CD4-positive, alpha-beta T cell treated with Interleukin-21 for 1 hour (primary cell): ENCODE data around the gene CLEC1A.
A peak's percentile ranks its signal among the peaks of the same experiment; 100 is the strongest.

Experiments
- DNase-seq: peaks from one replicate; pipeline ENCODE4 v3.0.0-alpha.2; 2020

Gene CLEC1A

DNA sequence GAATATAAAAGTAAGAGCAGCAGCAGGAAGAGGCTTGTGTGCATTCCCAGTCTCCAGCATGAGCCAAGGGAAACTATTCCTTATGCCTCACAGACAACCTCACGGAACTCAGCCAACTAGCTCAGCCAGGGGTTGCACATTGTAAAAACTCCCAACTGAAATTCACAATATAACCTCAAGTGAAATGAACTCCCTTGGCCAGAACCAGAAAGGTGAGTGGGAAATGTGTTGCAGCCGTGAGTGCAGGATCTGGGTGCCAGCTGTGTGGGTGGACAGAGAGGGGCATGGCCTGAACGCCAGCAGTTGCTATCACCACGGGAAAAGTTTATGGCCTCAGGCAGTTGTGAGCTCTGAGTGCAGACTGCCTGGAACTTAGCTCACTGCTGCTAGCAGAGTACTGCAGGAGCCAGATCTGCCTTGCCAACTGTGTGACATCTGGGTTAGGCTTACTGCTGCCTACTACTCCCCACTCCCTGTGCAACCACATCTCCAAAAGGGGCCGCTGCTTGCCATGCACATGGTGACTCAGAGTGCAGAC, 2.3 kb upstream of the CLEC1A start:
- DNase-seq: no peak

DNA sequence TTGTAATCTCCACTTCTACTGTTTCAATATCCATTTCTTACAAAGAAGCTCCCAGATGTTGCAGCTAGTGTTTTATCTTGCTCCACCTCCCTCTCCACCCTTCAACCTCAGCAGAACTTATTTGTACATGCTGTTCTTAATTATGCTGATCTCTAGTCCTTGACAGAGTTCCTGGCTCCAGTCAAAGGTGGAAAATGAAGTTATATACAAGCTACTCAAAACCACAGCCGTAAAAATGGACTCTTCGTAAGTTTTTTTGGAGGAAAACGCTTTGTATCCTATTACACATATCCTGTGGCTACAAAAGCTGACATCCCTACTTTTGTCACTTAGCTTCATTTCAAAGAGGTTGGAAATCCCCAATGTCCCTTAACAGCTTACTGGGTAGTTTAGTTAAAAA, 1.3 kb downstream of the CLEC1A start:
- no peak for DNase-seq

DNA sequence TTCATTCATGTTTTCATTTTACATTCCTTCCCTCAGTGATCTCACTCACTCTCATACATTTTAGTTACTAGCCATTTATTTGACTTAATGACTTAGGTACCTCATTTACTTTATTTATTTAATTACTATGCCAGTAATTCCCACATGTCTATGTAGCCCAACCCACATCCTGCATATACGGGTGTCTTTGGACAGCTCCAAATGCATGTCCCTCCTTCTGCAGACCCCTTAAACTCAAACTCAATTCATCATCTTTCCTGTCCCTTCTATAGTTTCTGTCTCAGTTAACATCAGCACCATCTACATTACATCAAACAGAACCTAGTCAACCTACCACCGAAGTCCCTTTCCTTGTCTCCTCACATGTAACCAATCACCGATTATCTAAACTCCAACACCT, 2.8 kb downstream of the CLEC1A start:
- no peak for DNase-seq

DNA sequence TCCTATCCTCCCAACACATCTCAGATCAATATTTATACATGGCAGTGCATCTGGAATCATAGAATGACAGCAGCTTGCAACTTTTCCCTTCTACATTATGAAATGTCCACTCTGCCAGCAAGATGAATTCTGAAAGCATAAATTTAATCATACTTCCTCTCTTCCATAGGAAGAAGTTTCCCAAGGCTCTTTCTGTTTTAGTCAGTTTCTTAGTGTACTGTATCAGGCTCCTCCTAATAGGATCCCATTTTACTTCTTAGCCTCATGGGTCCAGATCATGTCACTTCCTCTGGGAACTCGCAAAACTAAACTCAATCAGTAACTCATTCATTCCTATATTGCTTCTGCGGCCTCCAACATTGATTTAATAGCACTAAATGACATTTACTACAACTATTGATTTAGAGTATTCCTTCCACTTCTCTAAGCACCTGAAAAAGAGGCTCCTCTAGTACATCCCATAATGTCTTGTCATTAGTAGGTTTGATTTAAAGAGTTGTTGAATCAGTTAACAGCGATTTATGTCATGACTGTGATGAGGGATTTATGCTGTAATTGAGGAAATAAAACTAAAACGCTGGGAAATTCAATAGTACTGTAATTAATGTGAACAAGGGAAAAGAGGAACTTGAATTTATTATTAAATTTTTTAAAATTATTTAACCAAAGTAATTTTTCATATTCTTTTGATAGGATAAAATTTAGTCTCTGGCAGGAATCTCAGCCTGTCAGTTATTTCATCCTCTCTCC, 4.0 kb downstream of the CLEC1A start:
- DNase-seq: no peak

DNA sequence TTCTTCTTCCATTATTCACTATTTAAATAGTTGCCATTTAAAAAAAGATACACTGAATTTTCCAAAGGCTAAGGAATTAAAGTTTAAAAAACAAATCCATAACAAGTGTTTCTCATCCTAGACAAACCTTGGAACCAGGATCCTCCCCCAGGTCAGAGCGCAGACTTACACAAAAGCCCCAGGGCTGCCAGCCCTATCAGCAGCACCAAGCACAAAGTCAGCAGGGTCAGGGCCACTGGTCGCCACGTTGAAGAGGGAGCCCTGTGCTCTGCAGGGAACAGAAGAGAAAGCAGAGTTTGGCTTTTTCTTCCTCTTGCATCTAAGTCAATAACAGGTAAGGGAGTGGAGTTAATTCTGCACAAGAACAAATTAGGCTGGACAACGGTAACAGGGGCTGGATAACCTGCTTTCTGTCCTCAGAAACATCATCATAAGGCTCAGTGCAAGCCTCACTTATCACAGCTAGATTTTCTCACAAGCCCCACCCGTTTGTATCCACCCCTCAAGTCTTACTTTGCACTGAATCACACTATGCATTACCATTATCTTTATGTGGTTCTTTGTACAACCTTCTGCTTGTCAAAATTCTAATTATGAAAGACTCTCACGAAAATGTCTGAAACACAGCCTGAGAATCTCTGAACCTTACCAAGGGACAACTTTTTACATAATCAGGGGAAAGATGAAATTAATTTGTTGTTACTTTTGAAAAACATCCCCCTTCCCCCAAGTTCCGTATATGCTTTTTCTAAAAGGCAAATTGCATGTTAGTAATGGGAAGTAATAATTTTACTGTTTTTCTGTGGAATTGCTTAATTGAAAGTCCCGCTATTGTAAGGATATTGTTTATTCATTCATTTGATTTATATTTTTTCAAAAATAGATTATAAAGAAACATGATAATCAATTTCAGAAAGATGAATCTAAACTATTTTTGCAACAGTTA, 9.6 kb downstream of the CLEC1A start:
- DNase-seq: no peak

DNA sequence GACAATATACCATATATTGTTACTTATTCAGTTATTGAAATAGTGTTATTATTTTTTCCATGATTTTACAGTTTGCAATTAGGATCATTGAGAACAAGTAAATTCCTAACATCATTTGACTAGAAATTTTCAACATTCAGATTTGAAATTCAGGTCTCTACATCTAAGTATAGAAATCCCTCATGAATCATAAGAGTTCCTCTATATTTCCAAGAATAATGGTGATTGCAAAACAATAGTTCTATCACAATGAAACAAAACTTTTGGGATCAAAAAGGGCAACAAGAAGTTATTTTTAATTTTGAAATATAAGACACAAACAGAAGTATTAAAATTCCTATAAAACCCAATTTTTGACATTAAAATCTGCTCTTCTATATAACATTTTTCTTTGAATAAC, 10.8 kb downstream of the CLEC1A start:
- no peak for DNase-seq

DNA sequence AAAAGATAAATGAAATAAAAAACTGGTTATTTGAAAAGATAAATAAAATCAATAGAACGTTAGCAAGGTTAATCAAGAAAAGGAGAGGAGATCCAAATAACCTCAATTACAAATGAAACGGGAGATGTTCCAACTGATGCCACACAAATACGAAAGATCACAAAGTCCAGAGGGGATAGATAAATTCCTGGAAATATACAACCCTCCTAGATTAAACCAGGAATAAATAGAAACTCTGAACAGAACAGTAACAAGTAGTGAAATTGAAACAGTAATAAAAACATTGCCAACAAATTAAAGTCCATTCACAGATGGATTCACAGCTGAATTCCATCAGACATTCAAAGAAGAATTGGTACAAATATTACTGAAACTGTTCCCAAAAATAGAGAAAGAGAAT, 12.4 kb downstream of the CLEC1A start:
- no peak for DNase-seq

DNA sequence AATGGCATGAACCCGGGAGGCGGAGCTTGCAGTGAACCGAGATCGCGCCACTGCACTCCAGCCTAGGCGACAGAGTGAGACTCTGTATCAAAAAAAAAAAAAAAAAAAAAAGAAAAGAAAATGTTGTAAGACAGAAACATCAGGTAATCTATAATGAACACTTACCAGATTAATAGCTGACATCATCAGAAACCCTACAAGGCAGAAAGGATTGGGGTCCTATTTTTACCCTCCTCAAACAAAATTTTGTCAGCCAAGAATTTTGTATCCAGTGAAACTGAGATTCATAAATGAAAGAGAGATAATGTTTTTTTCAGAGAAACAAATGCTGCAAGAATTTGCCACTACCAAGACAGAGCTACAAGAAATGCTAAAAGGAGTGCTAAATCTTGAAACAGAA, 14.1 kb downstream of the CLEC1A start:
- DNase-seq: no peak

DNA sequence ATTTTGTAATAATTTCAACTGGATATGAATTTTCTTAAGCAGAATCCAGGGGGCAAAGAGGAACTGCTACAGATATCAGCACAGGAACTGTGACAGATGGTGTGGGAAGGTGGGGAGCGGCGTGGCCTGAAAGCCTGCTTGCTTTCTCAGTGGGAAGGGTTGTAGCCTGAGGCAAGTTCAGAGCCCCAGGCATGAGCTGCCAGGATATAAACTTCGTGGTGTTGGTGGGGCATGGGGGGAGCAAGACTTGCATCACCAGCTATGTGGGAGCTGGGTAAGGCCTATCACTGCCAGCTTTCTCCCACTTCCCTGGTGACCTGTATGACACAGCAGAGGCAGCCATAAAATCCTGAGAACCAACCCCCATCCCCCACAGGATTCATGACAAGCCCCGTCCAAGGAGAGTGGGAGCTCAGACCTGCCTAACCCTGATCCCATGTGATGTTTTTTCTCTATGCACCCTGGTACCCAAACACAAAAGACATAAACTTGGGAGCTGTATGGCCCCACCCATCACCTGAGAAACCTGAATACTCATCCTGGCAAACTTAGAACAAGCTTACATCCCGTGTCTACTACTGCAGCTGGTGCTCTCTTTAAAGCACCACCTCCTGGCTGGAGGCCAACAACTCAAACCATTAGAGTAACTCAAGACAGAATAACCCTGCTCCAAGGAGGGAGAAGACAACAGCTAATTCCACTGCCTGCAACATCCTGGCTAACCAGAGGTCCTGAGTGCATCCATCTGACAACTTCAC, 16.5 kb downstream of the CLEC1A start:
- DNase-seq: no peak

DNA sequence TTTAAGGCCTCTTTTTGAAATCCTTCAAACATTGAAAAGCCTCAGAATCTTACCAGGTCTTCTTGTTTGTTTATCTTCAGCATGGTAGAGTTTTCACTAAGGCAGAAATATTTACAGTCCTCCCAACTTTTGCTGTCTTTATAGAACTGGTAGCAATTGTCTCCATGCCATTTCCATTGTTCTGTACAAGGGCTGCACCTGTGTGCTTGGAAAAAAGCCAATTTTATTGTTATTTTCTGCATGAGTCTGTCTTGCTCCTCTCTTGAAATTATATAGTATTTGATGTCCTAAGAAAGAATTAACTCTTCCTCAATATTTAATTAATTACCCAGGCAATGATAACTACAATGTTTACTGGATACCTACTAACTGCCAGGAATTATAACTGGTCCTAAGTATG, 23.3 kb downstream of the CLEC1A start:
- DNase-seq: no peak

DNA sequence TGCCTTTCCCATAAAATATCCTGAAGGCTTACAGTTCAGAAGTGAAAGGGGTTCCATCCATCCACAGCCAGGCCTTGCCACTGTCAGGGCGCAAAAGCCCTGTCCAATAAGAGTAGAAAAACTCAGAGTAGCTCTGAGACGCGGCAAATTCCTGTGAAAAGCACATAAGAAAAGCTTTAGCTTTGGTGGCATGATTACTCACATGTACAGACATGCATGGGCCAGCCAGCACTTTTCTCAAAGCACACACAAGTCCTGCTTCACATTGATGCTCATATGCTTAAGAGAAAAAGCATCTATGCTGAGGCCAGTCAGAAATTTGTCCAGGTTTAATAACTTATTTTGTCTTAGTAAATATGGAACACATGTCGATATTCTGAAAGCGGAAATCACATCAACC, 25.5 kb downstream of the CLEC1A start:
- no peak for DNase-seq

DNA sequence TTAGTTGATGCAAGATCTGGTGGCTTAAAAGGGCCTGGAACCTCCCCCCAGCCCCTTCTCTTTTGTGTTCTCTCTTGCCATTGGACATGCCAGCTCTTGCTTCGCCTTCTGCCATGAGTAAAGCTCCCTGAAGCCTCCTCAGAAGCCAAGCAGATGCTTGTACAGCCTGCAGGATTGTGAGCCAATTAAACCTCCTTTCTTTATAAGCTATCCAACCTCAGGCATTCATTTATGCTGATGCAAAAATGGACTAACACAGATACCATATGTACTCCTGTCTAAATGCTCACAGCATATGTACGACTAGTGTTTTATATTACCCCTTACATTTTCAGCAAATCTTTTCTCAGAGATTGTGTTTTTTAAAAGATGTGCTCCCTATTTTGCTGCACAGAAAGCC, 26.7 kb downstream of the CLEC1A start:
- no peak for DNase-seq

DNA sequence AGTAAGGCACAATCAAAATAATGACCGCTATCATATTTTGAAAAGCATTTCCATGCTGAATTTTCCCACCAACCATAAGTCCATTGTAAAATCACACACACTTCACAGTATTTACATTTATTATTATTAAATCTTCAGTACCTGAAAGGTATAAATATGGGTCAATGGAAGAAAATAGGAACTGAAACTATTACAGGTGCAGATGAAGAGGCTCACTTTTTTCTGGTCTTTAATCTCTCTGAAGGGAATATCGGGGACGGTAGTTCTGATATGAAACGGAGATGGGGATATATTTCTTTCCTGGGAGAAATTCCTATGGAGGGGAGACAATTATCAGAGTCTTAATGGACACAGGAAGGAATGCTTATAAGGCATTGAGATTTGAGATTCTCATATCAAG, 28.4 kb downstream of the CLEC1A start:
- no peak for DNase-seq

DNA sequence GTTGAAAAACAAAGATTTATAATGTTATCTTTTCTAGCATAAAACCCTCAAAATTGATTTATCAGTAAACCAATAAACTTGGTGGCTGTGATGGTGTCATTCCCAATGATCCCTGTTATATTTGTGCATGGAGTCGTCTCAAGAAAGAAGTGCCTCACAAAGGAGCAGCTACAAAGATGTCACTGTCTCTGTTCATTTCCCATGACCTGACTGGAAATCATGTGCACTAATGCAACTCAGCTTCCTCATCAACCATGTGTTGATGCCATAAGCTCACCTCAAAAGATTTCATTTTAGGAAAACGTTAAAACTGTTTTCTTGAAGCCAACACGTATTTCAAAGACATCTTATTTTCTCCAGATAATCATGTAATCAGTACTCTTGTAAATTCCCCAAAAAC, 28.8 kb downstream of the CLEC1A start:
- DNase-seq: no peak

DNA sequence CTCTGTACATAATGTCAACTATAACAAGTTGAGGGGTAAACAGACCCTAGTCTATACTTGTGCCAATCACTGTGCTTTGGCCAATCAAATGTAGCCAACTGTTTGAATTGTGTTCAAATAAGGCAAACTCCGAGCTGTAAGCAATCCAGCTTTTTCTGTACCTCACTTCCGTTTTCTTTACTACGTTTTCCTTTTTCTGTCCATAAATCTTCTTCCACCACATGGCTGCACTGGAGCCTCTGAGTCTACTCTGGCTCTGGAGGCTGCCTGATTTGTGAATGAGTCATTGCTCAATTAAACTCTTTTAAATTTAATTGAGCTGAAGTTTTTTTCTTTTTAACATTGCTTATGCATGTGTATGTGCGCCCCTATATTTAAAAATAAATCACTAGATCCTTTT, 29.7 kb downstream of the CLEC1A start:
- no peak for DNase-seq

DNA sequence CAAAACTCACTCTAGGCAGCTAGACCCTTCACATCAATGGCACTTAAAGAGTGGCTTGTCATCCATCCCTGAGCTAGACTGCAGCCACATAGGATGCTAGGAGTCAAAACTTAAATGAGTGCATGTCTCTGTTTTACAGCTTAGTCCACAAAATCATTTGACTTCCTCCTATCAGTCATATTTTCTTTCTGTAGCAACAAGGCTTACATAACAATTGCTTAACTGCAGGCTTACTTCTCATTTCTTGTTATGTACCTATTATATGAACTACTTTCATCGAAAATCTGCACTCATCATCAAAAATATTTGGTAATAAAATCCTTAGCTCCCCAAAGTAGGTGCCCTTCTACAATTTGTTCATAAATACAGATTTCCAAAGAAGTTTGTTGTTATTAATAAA, 30.1 kb downstream of the CLEC1A start:
- peak; percentile 21 for DNase-seq

DNA sequence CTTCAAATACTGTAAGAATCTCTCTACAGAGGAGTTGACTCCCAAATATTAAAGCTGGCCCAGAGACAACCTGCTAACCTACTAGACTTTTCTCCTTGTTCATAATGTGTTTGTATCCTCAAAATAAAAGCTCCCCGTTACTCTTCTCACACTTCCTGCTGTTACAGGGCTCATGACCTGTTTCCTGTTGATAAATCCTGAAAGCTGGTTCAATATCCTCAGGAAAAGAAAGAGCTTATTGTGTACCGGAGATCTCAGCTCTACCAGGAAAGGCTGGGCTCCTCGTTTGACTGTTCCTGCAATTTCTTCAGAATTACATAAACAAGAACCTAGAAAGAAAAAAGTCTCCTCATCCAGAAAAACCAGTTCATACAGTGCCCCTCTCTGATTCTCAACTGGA, 30.8 kb downstream of the CLEC1A start:
- DNase-seq: no peak

DNA sequence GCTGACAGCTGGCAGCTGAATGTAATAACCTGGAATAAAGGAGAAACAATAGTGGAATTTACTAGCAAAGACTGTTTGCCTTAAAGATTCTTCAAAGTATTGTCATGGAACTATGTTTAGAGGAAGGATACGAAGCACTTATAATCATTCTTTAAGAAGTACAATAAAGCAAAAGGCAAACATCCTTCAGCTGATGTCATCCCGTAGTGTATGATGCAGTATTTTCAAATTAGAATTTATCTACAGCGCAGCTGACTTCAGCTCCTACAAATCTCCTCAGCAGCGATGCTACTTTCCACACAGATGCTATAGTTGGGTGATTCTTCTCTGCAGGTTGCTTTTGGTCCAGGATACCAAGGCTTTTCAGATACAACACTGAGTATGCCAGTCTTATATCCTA, 31.5 kb downstream of the CLEC1A start:
- DNase-seq: no peak

DNA sequence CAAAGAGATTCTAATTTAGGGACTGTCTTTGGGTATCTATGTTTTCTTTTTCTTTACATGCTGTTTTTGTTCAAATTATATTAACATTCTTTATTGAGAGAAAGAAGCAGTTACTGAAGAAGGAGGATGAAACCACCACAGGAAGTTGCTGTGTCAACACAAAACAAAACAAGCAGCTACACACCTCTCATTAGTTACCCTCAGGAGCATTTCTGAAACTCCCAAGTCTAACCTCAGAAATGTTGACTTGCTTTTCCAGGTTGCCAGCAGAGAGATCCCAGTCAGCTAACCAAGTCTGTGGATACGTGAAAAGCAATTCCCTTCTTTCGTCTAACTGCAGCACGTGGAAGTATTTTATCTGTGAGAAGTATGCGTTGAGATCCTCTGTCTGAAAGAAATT, 33.5 kb downstream of the CLEC1A start:
- DNase-seq: no peak

DNA sequence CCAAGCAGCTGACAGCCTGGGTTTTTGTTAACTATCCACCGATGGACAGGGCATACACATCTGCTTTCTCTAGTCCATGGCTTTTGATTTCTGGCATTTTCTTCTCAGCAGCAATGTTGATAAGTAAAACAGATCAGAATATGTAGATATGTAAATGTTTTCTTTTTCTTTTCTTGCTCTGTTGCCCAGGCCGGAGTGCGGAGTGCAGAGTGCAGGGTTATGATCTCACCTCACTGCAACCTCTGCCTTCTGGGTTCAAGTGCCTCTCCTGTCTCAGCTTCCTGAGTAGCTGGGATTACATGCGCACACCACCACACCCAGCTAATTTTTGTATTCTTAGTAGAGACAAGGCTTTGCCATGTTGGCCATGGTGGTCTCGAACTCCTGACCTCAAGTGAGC, 40.4 kb downstream of the CLEC1A start:
- DNase-seq: no peak

DNA sequence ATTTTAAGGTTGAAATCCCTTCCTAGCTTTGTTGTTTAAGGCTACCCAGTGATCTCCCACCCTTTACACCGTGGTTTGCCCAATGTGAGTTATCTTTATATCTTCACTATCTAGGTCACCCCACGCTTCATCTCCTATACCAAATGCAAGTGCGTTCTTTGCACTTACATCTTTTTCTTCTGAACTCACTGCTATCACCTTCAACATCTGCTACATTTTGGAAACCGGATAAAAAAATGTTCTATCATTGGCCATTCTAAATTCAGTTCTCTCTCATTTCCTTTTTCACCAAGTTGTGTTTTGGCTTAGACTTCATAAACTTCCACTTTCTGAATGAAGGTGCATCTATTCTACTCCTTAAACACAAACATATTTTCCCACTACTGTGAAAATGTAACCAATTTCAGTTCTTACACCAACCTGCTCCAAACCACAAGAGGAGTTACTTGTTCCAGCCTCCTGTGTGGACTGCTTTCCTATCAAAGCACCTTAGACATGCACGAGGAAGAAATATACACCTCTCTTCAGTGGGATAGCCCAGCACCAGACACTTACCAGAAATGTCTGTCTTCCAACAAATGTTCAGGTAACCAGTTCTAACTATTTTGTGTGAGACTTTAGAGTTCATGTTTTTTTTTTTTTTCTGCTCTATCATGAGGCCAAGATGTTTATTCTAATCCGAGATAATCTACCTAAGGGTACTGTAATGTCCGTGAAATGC, 46.4 kb downstream of the CLEC1A start:
- DNase-seq: no peak

DNA sequence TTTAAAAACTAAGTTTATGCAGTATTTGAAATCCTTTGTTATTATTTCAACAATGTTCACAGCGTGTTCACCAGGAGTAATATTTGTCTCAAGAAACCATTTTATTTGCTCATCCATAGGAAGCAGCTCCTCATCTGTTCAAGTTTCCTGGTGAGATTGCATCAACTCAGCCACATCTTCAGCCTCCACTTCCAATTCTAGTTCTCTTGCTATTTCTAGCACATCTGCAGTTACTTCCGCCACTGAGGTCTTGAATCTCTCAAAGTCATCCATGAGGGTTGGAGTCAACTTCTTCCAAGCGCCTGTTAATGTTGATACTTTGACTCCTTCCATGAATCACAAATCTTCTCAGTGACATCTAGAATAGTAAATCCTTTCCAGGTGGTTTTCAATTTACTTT, 50.3 kb downstream of the CLEC1A start:
- DNase-seq: no peak

DNA sequence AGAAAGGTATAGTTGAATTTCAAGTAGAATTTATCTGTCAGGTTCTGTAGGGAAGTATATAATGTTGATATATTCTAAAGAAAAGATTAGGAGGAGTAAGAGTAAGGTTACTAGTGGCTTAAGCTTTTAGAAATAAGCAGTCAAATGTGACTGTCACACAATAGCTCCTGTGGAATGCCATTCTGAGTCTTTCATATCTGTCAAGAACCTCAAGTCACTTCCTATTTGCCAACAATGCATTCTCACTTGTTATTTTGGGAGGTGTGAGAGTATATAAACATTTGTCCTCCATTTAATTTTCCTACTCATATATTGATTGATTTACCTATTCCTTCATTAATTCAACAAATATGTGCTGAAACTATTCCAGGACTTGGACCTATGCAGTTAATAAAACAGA, 56.6 kb downstream of the CLEC1A start:
- DNase-seq: no peak
